Fibroblast of lung (primary cell): ENCODE results near the gene UPP1. TPM values are rescaled to one million over a fixed set of nuclear protein-coding genes. Genes with fewer than 3 reads are reported as not detected.

ENCODE experiments used
- DNase-seq, 2 donors: peaks; one replicate each; pipeline versions ENCODE4 v3.0.0 to v3.0.0-alpha.2; 2010; ENCODE audit warnings: low read depth in 2 of 2
- H2AFZ ChIP-seq: 2 replicates; pipeline ENCODE4 v1.5.1; 2012; ENCODE audit warnings: low read length, control low read depth, inconsistent platforms
- H3K27ac ChIP-seq: 2 replicates; pipeline ENCODE4 v1.5.1; 2011; ENCODE audit warnings: low read length, control low read depth; ENCODE audit not compliant: insufficient read depth
- H3K27me3 ChIP-seq: 2 replicates; pipeline ENCODE4 v1.5.1; 2011; ENCODE audit warnings: mild to moderate bottlenecking, low read length; ENCODE audit not compliant: control insufficient read depth, insufficient read depth
- H3K36me3 ChIP-seq: 2 replicates; pipeline ENCODE4 v1.5.1; 2011; ENCODE audit warnings: low read length; ENCODE audit not compliant: control insufficient read depth, insufficient read depth
- H3K4me1 ChIP-seq: 2 replicates; pipeline ENCODE4 v1.5.1; 2011; ENCODE audit warnings: low read length; ENCODE audit not compliant: control insufficient read depth, insufficient read depth; ENCODE audit errors: extremely low read depth
- H3K4me2 ChIP-seq: 2 replicates; pipeline ENCODE4 v1.5.1; 2011; ENCODE audit warnings: low read length, control low read depth; ENCODE audit not compliant: insufficient read depth; ENCODE audit errors: extremely low read depth
- H3K4me3 ChIP-seq, 4 experiments: fragments of 200-600 bp in 1 of 4; sonication (generic) in 1 of 4; replicated peaks in 1 of 4; 2 replicates each; pipeline ENCODE4 v1.5.1; 2011 to 2016; ENCODE audit warnings: low read length in 4 of 4, low read depth in 3 of 4, mild to moderate bottlenecking in 3 of 4, control low read depth in 2 of 4, inconsistent platforms in 1 of 4, mixed read lengths in 1 of 4; ENCODE audit not compliant: insufficient read depth in 1 of 4; ENCODE audit errors: control extremely low read depth in 1 of 4
- H3K79me2 ChIP-seq: 2 replicates; pipeline ENCODE4 v1.5.1; 2012; ENCODE audit warnings: mild to moderate bottlenecking, low read length, inconsistent platforms; ENCODE audit not compliant: control insufficient read depth, insufficient read depth
- H3K9ac ChIP-seq: 2 replicates; pipeline ENCODE4 v1.5.1; 2011; ENCODE audit warnings: mild to moderate bottlenecking, low read length, control low read depth; ENCODE audit not compliant: insufficient read depth
- H3K9me3 ChIP-seq: 2 replicates; pipeline ENCODE4 v1.5.1; 2012; ENCODE audit warnings: low read depth, low read length; ENCODE audit not compliant: control insufficient read depth, insufficient read depth
- H4K20me1 ChIP-seq: 2 replicates; pipeline ENCODE4 v1.5.1; 2011; ENCODE audit warnings: low read length; ENCODE audit not compliant: control insufficient read depth, insufficient read depth; ENCODE audit errors: extremely low read depth
- CTCF ChIP-seq, 2 donors: IDR thresholded peaks in 1 of 2; conservative IDR thresholded peaks in 1 of 2; 1 replicate in 1 of 2; 2 replicates in 1 of 2; pipeline ENCODE4 v1.5.1; 2011 to 2012; ENCODE audit warnings: low read length in 2 of 2, control low read depth in 1 of 2, inconsistent platforms in 1 of 2, low read depth in 1 of 2, mild to moderate bottlenecking in 1 of 2
- EZH2 ChIP-seq: IDR thresholded peaks from 2 replicates; pipeline ENCODE4 v1.5.1; 2012; ENCODE audit warnings: low read length, control low read depth, mild to moderate bottlenecking; ENCODE audit errors: missing control alignments
- polyA plus RNA-seq, 2 donors: library from polyadenylated mRNA; depleted of rRNA in 1 of 2; stranded (reverse) in 1 of 2; unstranded in 1 of 2; fragments of >200 nt; gene quantifications; 2 replicates each; pipeline ENCODE4 v1.2.1, GENCODE V29; 2011 to 2012; ENCODE audit warnings: missing spikeins in 1 of 2
- total RNA-seq: library from RNA; depleted of rRNA; stranded (reverse); fragments of >200 nt; gene quantifications from 2 replicates; pipeline ENCODE4 v1.2.1, GENCODE V29; 2014

UPP1 gene
- total and polyA plus RNA-seq, 2 donors (not counting 1 experiment from before 2014, with no cell fraction given) = 9.4 to 11.7 TPM

GRCh38 chr7:48154792-48155413 lies 65.8 kb downstream of the UPP1 start:
- H4K20me1 ChIP-seq = no peaks in the 10 kb centered on the region
- H3K27ac ChIP-seq = no peak overlapping the region
- no peak overlapping the region for H3K4me3 ChIP-seq
- H3K4me2 ChIP-seq = no peak overlapping the region
- H3K36me3 ChIP-seq = no peaks in the 10 kb centered on the region
- TF ChIP-seq CTCF (conservative IDR thresholded peaks at IDR 0.05 in 1 of 2, IDR thresholded peaks at IDR 0.05 in 1 of 2; ENCODE audit: low read depth in 1 of 2, low read length in 2 of 2) = peak; percentile 74 to 75
- TF ChIP-seq EZH2 = no peak
- no peak overlapping the region for H2AFZ ChIP-seq
- H3K27me3 ChIP-seq = no peaks in the 10 kb centered on the region
- no peaks in the 10 kb centered on the region for H3K4me1 ChIP-seq
- H3K9ac ChIP-seq = no peak overlapping the region
- H3K9me3 ChIP-seq = no peaks in the 10 kb centered on the region
- peak; percentile 34 to 55 for DNase-seq
- no peaks in the 10 kb centered on the region for H3K79me2 ChIP-seq

Other genes starting within 250 kb of the UPP1 start
- gene PKD1L1, start 140.8 kb upstream of the UPP1 start, total RNA-seq = under 0.01 TPM in 2 replicates
- gene PKD1L1, start 140.8 kb upstream of the UPP1 start, polyA plus RNA-seq = 0.01 and 0.12 TPM in 2 replicates
- gene HUS1, start 109.7 kb upstream of the UPP1 start, total RNA-seq = 9.8 and 14.2 TPM in 2 replicates
- gene HUS1, start 109.7 kb upstream of the UPP1 start, polyA plus RNA-seq = 29.4 and 31.2 TPM in 2 replicates
- not detected in 2 replicates for gene SUN3, start 60.2 kb upstream of the UPP1 start, total RNA-seq
- gene SUN3, start 60.2 kb upstream of the UPP1 start, polyA plus RNA-seq = not detected in 2 replicates
- not detected in 2 replicates for gene C7orf57, start 53.7 kb upstream of the UPP1 start, total RNA-seq
- gene C7orf57, start 53.7 kb upstream of the UPP1 start, polyA plus RNA-seq = not detected in 2 replicates
- 0.26 and 10.9 TPM in 2 replicates for gene ABCA13, start 82.2 kb downstream of the UPP1 start, total RNA-seq
- 0.08 and 0.11 TPM in 2 replicates for gene ABCA13, start 82.2 kb downstream of the UPP1 start, polyA plus RNA-seq